Limb (tissue), 2 donors: ENCODE results near the gene TSNAXIP1.
"Not testable (repeated sequence)": the region's sequence is repeated elsewhere in the genome, so short reads cannot be mapped to it uniquely, and the experiment has no call there.

Experiments used
- DNase-seq, 2 donors: peaks; one replicate each; pipeline ENCODE4 v3.0.0-alpha.2; 2016; ENCODE audit errors: extremely low spot score in 2 of 2

Gene TSNAXIP1

GRCh38 chr16:67833415-67834241, 26.9 kb downstream of the TSNAXIP1 start:
- peak; percentile 94 to 97 for DNase-seq

GRCh38 chr16:67834242-67834614, 27.5 kb downstream of the TSNAXIP1 start:
- DNase-seq: no peak

- DNase-seq: not testable (repeated sequence)
These were observed 30.5 kb downstream of the TSNAXIP1 start for GRCh38 chr16:67837190-67837589.

- DNase-seq: no peak
These were observed 31.1 kb downstream of the TSNAXIP1 start for GRCh38 chr16:67837811-67838210.

- no peak for DNase-seq
These were observed 34.6 kb downstream of the TSNAXIP1 start for GRCh38 chr16:67841198-67841815.

GRCh38 chr16:67841816-67842508, 35.3 kb downstream of the TSNAXIP1 start, which contains the start of gene THAP11:
Gene THAP11, plus strand, starts transcription at chr16:67842320. Its CDS starts 235 bp downstream, at chr16:67842555.
- DNase-seq: peak; percentile 97

- peak; percentile 34 to 66 for DNase-seq
These were observed 36.0 kb downstream of the TSNAXIP1 start for GRCh38 chr16:67842509-67843342.

- no peak for DNase-seq
These were observed 36.7 kb downstream of the TSNAXIP1 start for GRCh38 chr16:67843343-67843765.

GRCh38 chr16:67844497-67844896, 37.8 kb downstream of the TSNAXIP1 start:
- DNase-seq: no peak

- no peak for DNase-seq
These were observed 38.8 kb downstream of the TSNAXIP1 start for GRCh38 chr16:67845291-67846062.

- DNase-seq: no peak
These were observed 39.3 kb downstream of the TSNAXIP1 start for GRCh38 chr16:67846063-67846319.

GRCh38 chr16:67846320-67847063, 39.8 kb downstream of the TSNAXIP1 start, which contains the start of gene NUTF2:
Gene NUTF2, plus strand, starts transcription at chr16:67846933. Its CDS starts 18,198 bp downstream, at chr16:67865131.
- DNase-seq: peak; percentile 95 to 99

GRCh38 chr16:67847064-67847861, 40.6 kb downstream of the TSNAXIP1 start, which contains the start of gene CENPT:
Gene CENPT, minus strand, starts transcription at chr16:67847693. Its CDS starts 13,834 bp downstream, at chr16:67833859.
- no peak for DNase-seq

- no peak for DNase-seq
These were observed 41.4 kb downstream of the TSNAXIP1 start for GRCh38 chr16:67848118-67848517.

GRCh38 chr16:67853670-67854069, 47.0 kb downstream of the TSNAXIP1 start:
- no peak for DNase-seq

- DNase-seq: no peak
These were observed 49.1 kb downstream of the TSNAXIP1 start for GRCh38 chr16:67855789-67856188.

GRCh38 chr16:67856927-67857546, 50.3 kb downstream of the TSNAXIP1 start:
- no peak for DNase-seq

- DNase-seq: no peak
These were observed 51.0 kb downstream of the TSNAXIP1 start for GRCh38 chr16:67857547-67858233.
